ENCODE results near the gene SBK2.

DNA sequence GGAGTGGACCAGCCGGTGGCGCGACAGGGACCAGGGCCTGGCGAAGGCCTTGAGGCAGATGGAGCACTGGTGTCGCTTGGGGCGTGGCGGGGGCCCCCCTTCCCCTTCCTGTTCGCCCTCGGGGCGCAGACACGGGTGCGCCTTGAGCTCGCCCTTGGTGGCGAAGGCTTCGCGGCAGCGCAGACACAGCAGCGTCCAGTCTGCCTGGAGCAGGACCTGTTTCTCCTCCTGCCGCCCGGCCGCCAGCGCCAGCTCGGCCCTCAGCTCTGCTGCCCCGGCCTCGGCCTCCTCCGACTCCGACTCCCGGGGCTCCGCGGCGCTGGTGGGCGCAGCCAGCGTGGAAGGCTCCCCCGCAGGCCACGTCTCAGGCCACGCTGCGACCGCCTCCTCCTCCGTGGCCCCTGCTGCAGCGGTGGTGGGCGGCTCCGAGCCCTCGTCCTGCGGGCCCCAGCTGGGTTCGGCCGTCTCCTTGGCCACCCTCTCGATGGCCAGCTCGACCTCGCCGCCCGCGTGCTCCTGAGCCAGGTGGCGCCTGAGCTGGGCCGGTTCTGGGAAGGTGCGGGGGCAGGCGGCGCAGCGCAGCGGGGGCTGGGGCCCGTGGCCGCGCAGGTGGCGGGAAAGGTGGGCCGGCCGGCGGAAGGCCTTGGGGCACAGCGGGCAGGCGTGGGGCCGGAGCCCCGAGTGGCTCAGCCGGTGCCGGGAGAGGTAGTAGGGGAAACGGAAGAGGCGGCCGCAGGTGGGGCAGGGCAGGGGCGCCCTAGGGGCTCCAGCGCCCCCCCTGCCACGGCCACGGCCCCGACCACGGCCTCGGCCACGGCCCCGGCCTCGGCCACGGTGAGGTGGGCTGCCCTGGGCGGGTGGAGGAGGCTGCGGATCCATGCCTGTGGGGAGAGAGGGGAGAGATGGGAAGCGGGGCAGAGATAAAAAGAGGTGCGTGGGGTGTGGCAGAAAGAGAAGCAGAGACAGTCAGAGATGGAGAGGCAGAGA lies 42.1 kb upstream of the SBK2 start:
- TF ChIP-seq, protein P1, sequence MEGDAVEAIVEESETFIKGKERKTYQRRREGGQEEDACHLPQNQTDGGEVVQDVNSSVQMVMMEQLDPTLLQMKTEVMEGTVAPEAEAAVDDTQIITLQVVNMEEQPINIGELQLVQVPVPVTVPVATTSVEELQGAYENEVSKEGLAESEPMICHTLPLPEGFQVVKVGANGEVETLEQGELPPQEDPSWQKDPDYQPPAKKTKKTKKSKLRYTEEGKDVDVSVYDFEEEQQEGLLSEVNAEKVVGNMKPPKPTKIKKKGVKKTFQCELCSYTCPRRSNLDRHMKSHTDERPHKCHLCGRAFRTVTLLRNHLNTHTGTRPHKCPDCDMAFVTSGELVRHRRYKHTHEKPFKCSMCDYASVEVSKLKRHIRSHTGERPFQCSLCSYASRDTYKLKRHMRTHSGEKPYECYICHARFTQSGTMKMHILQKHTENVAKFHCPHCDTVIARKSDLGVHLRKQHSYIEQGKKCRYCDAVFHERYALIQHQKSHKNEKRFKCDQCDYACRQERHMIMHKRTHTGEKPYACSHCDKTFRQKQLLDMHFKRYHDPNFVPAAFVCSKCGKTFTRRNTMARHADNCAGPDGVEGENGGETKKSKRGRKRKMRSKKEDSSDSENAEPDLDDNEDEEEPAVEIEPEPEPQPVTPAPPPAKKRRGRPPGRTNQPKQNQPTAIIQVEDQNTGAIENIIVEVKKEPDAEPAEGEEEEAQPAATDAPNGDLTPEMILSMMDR (IDR thresholded peaks at IDR 0.05), result no peak
- TF ChIP-seq POLR2A (IDR thresholded peaks at IDR 0.05) (no peak), EP300 (IDR thresholded peaks at IDR 0.05) (no peak)
